Fibroblast of peridontal ligament (primary cell): Measurements from ENCODE around the gene SLC25A17.
"Not testable (repeated sequence)": the region's sequence is repeated elsewhere in the genome, so short reads cannot be mapped to it uniquely, and the experiment has no call there.

Source experiments
- DNase-seq: peaks from one replicate; pipeline ENCODE4 v3.0.0-alpha.2; 2010; ENCODE audit errors: extremely low read depth

SLC25A17 gene

GRCh38 chr22:40819599-40820140, 524 bp upstream of the SLC25A17 start:
- DNase-seq = peak; percentile 54

DNA sequence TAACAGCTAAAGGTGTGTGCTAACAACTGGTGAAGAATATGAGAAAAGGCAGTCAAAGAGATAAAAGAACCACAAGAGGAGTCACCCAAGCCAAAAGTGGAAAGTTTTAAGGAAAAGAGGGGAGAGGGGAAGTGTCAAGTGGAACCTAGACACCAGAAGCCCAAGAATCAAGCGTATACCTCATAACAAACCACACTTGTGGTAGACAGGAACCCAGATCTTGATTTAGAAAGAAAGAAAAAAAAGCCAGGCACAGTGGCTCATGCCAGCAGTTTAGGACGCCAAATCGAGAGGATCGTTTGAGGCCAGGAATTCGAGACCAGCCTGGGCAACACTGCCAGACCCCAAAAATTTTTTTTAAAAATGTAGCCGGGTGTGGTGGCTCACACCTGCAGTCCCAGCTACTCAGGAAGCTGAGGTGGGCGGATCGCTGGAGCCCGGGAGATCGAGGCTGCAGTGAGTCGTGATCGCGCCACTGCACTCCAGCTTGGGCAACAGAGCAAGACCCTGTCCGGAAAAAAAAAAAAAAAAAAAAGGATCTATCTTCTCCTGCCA, 877 bp downstream of the SLC25A17 start:
- DNase-seq = peak; percentile 6

DNA sequence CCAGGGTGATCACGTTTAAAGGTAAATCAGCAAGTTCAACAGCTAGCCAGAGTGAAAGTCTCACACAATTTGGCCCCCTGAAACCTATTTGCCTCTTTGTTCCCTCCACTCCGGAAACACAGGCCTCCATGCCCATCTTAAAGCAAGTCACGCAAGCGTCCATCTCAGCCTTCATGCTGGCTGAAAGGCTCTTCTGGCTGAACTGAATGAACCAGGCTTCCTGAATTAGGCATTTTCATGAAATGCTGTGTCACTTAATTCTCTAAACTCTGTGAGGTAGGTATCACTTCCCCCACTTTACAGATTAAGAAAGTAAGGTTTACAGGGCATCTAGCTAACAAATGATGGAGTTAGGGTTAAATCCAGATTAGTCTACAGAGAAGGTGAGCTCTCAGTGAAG, 1.4 kb downstream of the SLC25A17 start:
- no peak for DNase-seq

DNA sequence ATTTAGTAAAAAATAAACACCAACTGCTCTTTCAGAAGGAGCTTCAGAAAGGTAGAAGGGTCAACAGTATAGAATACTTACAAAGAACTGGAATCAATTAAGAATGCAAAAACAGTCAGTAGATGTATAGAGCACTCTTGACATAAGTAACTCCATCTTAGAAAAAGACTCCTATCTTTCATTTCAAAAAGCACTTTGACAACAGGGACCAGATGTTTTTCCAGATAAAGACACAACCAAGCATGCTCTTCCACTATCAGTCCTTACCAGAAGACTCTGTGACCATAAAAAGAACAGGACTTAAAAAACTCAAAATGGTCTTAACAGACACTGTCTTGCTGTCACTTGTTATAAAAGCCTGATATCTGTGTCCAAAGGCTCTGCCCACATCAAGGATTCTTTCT, 5.2 kb downstream of the SLC25A17 start:
- no peak for DNase-seq

GRCh38 chr22:40808018-40808841, 10.9 kb downstream of the SLC25A17 start:
- peak; percentile 50 for DNase-seq

DNA sequence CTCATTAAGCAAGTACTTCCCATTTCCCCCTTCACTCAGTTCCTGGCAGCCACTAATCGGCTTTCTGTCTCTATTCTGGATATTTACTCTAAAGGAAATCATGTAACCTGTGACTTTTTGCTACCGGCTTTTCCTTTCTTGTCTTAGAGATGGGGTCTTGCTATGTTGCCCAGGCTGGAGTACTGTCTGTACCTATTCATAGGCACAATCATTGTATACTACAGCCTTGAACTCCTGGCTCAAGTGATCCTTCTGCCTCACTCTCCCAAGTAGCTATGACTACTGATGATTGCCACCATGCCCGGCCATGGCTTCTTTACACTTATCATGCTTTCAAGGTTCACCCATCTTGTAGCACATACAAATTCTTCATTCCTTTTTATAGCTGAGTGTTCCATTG, 12.4 kb downstream of the SLC25A17 start:
- no peak for DNase-seq

GRCh38 chr22:40805699-40806203, 13.4 kb downstream of the SLC25A17 start:
- no peak for DNase-seq

GRCh38 chr22:40805239-40805638, 13.9 kb downstream of the SLC25A17 start:
- no peak for DNase-seq

GRCh38 chr22:40803321-40803720, 15.8 kb downstream of the SLC25A17 start:
- DNase-seq = no peak

- DNase-seq = no peak
These were observed 20.1 kb downstream of the SLC25A17 start for GRCh38 chr22:40799008-40799407.

GRCh38 chr22:40797427-40797826, 21.7 kb downstream of the SLC25A17 start:
- peak; percentile 44 for DNase-seq

DNA sequence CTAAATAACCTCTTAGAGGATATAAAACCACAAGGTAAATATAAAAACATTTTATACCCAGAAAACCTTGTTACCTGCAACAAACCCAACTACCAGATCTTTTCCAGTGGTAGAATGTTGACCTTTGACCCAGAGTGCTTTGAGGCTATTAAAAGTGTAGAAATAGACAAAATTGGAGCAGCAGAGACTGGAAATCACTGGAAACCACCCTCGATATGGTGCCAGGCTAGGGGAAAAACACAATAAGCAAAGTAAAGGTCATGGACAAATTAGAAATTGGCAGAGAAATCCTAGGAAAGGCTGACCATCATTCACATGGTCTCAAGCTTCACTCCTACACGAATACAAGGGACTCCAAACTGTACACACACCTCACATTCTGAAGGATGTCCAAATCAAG, 26.7 kb downstream of the SLC25A17 start:
- DNase-seq = no peak

- no peak for DNase-seq
These were observed 27.9 kb downstream of the SLC25A17 start for GRCh38 chr22:40791241-40791640.

DNA sequence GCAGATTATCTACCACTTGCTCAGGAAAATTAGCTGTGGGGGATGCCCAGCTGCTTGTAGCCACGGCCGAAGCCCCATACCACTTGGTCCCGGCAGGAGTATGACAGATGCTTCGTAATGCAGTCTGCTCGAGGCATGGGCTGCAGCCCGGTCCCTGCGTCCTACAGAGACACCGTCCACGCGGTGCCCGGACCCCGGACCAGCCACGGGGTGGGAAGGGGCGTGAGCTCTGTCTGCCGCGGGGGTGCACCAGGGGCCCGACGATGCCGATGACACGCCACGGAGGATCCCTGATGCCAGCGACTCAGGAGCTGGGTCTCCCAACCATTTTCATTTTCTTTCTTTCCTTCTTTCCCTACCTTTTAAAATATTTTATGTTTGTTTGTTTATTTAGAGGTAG, 30.0 kb downstream of the SLC25A17 start:
- no peak for DNase-seq

DNA sequence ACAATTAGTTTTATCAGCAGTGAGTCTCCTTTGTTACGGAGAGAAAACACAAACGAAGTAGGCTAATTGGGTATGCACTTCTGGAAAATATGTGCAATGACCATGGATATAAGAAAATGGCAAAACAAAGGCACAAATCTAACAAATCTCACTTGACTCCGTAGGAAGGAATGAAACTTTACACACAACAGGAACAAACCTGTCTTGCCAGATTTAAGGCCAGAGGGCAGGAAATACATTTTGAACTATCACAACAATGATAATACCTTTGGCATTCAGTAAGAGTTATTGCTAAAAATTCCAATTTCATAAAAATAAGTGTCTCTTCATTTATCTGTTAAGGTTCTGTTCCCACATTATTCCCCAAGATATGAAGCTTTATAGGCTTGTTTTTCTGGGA, 36.6 kb downstream of the SLC25A17 start:
- no peak for DNase-seq

DNA sequence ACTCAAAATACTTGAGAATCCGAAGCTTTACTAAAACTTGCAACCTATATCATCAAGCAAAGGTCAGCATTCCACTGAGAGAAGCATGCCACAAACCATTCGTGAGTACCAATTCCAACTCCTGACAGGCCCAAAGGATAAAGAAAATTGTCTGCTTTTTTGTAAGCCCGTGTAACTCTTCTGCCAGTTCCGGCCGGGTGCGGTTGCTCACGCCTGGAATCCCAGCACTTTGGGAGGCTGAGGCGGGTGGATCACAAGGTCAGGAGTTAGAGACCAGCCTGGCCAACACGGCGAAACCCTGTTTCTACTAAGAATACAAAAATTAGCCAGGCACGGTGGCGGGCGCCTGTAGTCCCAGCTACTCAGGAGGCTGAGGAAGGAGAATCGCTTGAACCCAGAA, 37.4 kb downstream of the SLC25A17 start:
- not testable (repeated sequence) for DNase-seq

DNA sequence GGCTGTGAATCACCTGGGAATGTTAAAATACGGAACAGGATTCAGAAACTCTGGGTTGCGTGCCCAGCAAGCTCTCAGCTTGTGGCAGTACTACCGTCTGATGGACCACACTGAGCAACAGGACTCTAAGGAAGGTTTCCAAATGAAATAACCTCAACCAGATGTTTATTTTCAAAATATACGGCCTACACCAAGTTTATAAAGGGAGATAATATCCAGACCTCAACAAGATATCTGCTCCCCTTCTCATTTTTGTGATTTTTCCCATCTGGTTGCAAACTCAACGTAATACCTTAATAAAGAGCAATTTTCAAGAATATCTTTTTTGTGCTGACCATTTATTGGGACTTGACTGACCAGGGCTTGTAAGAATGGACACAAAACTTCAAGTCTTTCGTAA, 49.4 kb downstream of the SLC25A17 start:
- no peak for DNase-seq

DNA sequence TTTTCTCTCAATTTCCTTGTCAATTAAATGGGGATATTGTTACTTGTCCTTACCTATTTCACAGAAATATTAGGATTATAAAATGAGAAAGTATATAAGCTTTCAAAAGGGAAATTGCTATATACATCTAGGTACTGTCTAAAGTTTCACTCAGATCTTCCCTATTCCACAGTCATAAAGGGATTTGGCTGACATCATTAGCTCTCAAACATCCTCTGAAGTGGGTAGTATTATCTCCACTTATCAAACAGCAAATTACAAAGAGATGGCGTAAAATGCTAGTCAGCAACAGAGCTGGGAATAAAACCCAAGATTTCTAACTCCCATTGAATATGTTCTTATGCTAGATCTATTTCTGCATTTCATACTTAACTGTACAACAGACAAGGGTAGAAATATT, 50.9 kb downstream of the SLC25A17 start:
- no peak for DNase-seq

DNA sequence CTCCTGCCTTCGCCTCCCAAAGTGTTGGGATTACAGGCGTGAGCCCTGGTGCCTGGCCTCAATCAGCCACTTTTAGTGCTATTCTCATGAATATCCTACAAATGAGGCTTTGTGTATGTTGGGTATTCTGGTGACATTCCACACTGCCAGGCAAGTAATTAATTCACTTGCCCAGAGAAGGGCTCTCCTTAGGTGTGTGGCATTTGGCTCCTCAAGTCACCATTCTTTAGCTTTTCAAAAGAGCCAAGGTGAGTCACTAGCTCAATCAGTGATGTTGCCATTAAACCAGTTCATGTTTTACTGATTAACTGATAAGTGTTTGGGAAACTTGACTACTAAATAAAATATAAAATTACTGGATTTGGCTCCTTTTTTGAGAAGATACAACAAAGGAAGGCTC, 52.2 kb downstream of the SLC25A17 start:
- no peak for DNase-seq

GRCh38 chr22:40764763-40765441, 54.2 kb downstream of the SLC25A17 start:
- no peak for DNase-seq

GRCh38 chr22:40759294-40759840, 59.8 kb downstream of the SLC25A17 start:
- no peak for DNase-seq

DNA sequence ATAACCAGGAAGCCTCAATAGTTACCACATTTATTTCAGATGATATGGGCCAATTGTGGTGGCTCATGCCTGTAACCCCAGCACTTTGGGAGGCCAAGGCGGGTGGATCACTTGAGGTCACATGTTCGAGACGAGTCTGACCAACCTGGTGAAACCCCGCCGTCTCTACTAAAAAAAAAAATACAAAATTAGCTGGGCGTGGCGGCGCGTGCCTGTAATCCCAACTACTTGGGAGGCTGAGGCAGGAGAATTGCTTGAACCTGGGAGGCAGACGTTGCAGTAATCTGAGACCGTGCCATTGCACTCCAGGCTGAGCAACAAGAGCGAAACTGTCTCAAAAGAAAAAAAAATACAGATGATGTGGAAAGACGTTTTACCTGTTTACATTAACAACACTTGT, 60.3 kb downstream of the SLC25A17 start:
- DNase-seq = not testable (repeated sequence)
